Spinal cord (tissue), 10 donors: Measurements from ENCODE around the gene RHBDF2. TPM values are rescaled to one million over a fixed set of nuclear protein-coding genes. Genes with fewer than 3 reads are reported as not detected.
A peak's percentile ranks its signal among the peaks of the same experiment; 100 is the strongest.

Experiments used
- DNase-seq, 6 donors: peaks; one replicate each; pipeline versions ENCODE4 v3.0.0 to v3.0.0-alpha.2; 2013 to 2015; ENCODE audit warnings: low spot score in 6 of 6, low read depth in 4 of 6
- H3K27ac ChIP-seq: one replicate; pipeline ENCODE4 v1.5.1; 2013; ENCODE audit warnings: low read depth, low read length, control low read depth
- H3K27me3 ChIP-seq: one replicate; pipeline ENCODE4 v1.6.1; 2013; ENCODE audit warnings: low read length; ENCODE audit not compliant: control insufficient read depth, insufficient read depth
- H3K36me3 ChIP-seq: one replicate; pipeline ENCODE4 v1.6.1; 2013; ENCODE audit warnings: low read length; ENCODE audit not compliant: control insufficient read depth, insufficient read depth
- H3K4me1 ChIP-seq: one replicate; pipeline ENCODE4 v1.6.1; 2013; ENCODE audit warnings: low read length; ENCODE audit not compliant: control insufficient read depth, insufficient read depth
- H3K4me3 ChIP-seq: one replicate; pipeline ENCODE4 v1.5.1; 2013; ENCODE audit warnings: low read depth, low read length, control low read depth
- H3K9me3 ChIP-seq: one replicate; pipeline ENCODE4 v1.6.1; 2013; ENCODE audit warnings: low read length; ENCODE audit not compliant: control insufficient read depth, insufficient read depth
- WGBS: methylation state at CpG from one replicate; pipeline ENCODE4 v1.1.5; 2013; ENCODE audit warnings: missing lambda C conversion rate; ENCODE audit not compliant: insufficient coverage; 5-methylcytosine and 5-hydroxymethylcytosine counted together
- polyA plus RNA-seq, 2 donors: library from polyadenylated mRNA; unstranded; fragments of 120-200 nt; gene quantifications; one replicate each; pipeline ENCODE4 v1.2.1, GENCODE V29; 2013; ENCODE audit not compliant: insufficient read length in 2 of 2
- total RNA-seq, 2 donors: library from RNA; depleted of rRNA in 1 of 2; stranded (reverse); fragments of 120-200 nt in 1 of 2; fragments of >200 nt in 1 of 2; gene quantifications; one replicate each; pipeline versions ENCODE4 v1.2.3 to v1.2.4, GENCODE V29; 2013 to 2014
- donor health status: healthy.

Gene RHBDF2
- total and polyA plus RNA-seq, 4 donors: 6.3 to 10.9 (median 8.9) TPM

DNA sequence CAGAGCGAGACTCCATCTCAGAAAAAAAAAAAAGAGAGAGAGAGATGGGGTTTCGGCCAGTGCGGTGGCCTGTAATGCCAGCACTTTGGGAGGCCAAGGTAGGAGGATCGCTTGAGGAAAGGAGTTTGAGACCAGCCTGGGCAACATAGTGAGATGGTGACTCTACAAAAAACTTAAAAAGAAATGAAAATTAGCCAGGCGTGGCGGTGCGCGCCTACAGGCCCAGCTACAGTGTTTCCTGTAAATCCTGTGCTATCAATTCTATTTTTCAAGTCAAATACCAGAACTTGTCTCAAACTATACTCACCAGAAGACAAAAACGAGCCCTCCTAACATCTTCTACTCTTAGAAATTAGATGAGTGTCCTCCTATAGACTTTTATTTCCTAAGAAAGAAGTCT, 67.5 kb downstream of the RHBDF2 start:
- no peaks in the 10 kb centered on the region for H3K27me3 ChIP-seq

DNA sequence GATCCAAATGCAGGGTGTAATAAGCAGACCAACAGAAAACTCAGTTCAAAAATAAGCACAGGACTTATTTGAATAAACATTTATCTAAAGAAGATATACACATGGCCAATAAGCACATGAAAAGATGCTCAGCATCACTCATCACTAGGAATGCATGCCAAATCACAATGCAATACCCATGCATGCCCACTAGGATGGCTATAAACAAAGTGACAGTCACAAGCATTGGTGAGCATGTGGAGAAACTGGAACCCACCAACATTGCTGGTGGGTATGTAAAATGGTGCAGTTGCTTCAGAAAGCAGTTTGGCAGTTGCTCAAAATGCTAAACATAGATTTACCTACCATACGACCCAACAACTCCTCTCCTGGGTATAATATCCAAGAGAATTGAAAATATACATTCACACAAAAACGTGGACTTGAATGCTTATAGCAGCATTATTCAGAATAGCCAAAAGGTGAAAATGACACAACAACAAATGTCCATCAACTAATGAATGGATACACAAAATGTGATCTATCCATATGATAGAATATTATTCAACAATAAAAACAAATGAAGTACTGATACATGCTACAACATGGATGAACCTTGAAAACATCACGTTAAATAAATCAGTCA, 68.4 kb downstream of the RHBDF2 start:
- WGBS: no CpG with 5 or more reads among the region's 3 CpGs
- peaks cover 9% of the 10 kb centered on the region for H3K4me1 ChIP-seq
- H3K9me3 ChIP-seq: no peaks in the 10 kb centered on the region
- no peaks in the 10 kb centered on the region for H3K36me3 ChIP-seq
- H3K4me3 ChIP-seq: no peak overlapping the region
- peak in 1 of 6 donors; percentile 64 for DNase-seq
- no peak overlapping the region for H3K27ac ChIP-seq
- H3K27me3 ChIP-seq: no peaks in the 10 kb centered on the region

More for the DNA sequence above, 67.5 kb downstream of the RHBDF2 start:
- DNase-seq: no peak
- Histone ChIP-seq H3K4me3 (no peak overlapping the region), H3K9me3 (no peaks in the 10 kb centered on the region), H3K4me1 (peaks cover 9% of the 10 kb centered on the region), H3K36me3 (no peaks in the 10 kb centered on the region), H3K27ac (no peak overlapping the region)
- WGBS: 100% methylated on average over 8 of the region's 9 CpGs

DNA sequence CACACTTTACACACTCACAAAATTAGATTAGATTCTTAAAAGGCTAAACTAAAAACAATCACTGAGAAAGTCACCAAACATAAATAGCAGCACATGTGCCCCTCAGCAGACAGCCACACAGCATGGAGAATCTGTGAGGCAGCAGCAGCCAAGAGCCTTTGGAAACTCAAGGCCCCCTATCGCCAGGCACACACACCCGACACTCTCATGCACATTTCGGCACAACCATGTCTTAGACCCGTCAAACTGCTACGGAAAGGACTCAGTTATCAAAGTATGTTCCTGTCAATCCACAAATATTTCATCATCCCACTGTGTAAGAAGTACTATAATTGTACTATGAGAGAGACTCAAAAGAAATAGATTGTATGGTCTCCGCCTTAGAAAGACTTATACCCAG, 69.2 kb downstream of the RHBDF2 start:
- peak in 1 of 6 donors; percentile 45 for DNase-seq
- Histone ChIP-seq H3K27ac (no peak overlapping the region), H3K36me3 (no peaks in the 10 kb centered on the region), H3K4me1 (peaks cover 9% of the 10 kb centered on the region), H3K4me3 (no peak overlapping the region), H3K9me3 (no peaks in the 10 kb centered on the region), H3K27me3 (no peaks in the 10 kb centered on the region)
- no CpG with 5 or more reads among the region's 6 CpGs for WGBS

DNA sequence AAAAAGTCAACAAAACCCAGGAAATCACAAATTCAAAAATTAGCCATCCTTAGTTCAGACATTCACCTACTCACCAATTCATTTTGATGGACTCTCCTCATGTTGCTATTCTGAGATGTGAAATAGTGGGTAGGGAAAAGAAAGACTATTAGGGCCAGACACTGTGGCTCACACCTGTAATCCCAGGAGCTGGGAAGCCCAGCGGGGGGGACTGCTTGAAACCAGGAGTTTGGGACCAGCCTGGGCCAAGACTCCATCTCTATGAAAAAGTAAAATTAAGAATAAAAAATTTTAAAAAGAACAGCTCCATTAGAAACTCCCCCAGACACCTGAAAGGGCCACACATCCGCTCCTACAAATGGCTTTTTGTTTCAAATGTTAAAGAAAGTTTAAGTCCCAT, 69.7 kb downstream of the RHBDF2 start:
- no peaks in the 10 kb centered on the region for H3K36me3 ChIP-seq
- H3K4me1 ChIP-seq: peaks cover 9% of the 10 kb centered on the region
- WGBS: no CpG with 5 or more reads among the region's 2 CpGs
- no peaks in the 10 kb centered on the region for H3K27me3 ChIP-seq
- no peak overlapping the region for H3K27ac ChIP-seq
- H3K9me3 ChIP-seq: no peaks in the 10 kb centered on the region
- H3K4me3 ChIP-seq: no peak overlapping the region
- no peak for DNase-seq

DNA sequence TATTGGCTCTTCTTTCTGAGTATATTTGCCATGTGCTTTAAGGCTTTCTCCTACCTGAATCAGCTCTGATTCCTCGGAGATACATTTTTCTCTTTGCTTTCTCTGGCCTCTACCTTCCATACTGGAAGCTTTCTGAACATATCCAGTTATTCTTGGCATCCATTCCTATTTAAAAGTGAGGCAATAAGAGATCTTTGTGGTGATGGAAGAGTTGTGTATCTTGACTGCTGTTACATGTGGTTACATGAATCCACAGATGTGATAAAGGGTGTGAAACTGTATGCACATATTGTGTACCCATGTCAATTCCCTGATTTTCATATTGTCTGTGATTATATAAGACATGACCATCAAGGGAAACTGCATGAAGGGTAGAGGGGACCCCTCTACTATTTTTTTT, 72.7 kb downstream of the RHBDF2 start:
- no peak for DNase-seq
- no CpG with 5 or more reads among the region's 1 CpG for WGBS
- H3K27me3 ChIP-seq: no peaks in the 10 kb centered on the region

DNA sequence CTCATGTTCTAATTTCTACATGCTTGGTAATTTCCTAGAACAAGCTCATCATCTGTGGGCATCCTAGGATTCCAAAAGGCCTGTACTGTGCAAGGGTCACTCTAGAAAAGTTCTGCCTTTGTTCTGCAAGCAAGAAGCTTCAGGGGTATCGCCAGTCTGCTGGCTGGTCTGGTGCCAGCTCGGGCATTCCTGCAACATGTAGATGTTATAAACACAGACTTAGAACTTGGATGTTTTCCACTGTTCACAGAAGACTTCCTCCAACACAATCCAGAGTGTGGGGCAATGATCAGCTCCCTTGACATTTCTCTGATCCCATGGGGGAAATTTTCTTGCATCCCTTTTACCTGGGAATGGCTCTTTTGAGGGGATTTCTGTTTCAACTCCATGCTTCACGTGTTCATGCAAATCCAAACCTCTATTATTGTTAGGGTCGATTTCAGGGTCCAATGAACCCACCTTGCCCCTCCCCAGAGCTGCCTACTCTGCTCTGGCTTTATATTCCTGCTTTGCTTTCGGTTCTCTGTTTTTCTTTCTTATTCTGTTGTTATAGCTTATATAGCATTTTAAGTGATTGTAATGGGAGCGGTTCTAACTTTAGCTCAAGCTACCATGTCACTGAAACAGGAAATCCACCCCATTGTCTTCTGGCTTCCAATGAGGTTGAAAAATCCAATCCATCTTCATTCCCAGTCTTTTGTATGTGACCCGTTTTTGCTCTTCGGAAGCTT, 73.6 kb downstream of the RHBDF2 start:
- H3K27me3 ChIP-seq: no peaks in the 10 kb centered on the region
- H3K4me1 ChIP-seq: peaks cover 9% of the 10 kb centered on the region
- no peak overlapping the region for H3K27ac ChIP-seq
- no peak overlapping the region for H3K4me3 ChIP-seq
- peaks cover 5% of the 10 kb centered on the region for H3K36me3 ChIP-seq
- H3K9me3 ChIP-seq: no peaks in the 10 kb centered on the region
- peak in 1 of 6 donors; percentile 74 for DNase-seq
- 50% methylated on average over 2 of the region's 8 CpGs for WGBS

More for the DNA sequence above, 72.7 kb downstream of the RHBDF2 start:
- Histone ChIP-seq H3K4me3 (no peak overlapping the region), H3K36me3 (no peaks in the 10 kb centered on the region), H3K4me1 (peaks cover 9% of the 10 kb centered on the region), H3K27ac (no peak overlapping the region), H3K9me3 (no peaks in the 10 kb centered on the region)

DNA sequence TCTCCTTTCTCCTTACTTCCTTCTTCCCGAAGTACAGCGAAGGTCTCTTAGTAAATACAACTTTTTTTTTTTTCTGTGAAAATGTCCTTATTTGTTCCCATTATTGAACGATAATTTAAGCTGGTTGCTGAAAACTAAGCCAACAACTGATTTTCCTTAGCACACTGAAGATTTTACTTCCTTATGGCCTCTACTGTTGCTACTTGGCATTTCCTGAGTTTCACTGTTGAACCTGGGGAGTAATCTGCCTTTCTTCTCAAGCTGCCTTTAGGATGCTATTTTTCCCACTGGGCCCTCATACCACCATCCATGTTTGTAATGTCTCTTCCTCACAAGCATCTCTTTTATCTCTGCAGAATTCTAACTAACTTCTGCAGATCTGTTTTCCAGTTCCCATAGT, 74.4 kb downstream of the RHBDF2 start:
- 100% methylated on average over 1 of the region's 3 CpGs for WGBS
- peaks cover 9% of the 10 kb centered on the region for H3K36me3 ChIP-seq
- H3K27me3 ChIP-seq: no peaks in the 10 kb centered on the region
- peaks cover 7% of the 10 kb centered on the region for H3K4me1 ChIP-seq
- H3K27ac ChIP-seq: no peak overlapping the region
- no peak for DNase-seq
- H3K9me3 ChIP-seq: no peaks in the 10 kb centered on the region
- no peak overlapping the region for H3K4me3 ChIP-seq

DNA sequence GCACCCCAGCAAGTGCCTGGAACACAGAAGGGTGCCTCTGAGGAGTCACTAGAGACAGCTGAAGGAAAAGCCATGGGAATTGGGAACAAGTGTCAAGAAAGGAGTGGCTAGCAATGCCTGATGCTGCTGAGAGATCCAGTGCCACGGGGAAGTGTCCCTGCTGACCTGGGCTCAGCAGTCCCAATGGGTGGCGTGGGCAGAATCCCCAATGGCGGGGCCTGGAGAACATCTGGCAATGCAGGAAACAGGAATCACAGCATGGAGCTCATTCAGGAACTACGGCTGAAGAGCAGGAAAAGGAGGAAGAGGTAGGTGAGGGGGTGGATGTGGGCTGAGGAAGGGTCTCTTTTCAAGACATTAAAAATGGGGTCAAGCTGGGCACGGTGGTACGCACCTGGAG, 78.4 kb downstream of the RHBDF2 start:
- H3K4me1 ChIP-seq: peaks cover 20% of the 10 kb centered on the region
- WGBS: 93% methylated on average over 6 of the region's 6 CpGs
- H3K4me3 ChIP-seq: no peak overlapping the region
- peaks cover 9% of the 10 kb centered on the region for H3K36me3 ChIP-seq
- DNase-seq: no peak
- no peaks in the 10 kb centered on the region for H3K9me3 ChIP-seq
- H3K27ac ChIP-seq: no peak overlapping the region
- no peaks in the 10 kb centered on the region for H3K27me3 ChIP-seq

DNA sequence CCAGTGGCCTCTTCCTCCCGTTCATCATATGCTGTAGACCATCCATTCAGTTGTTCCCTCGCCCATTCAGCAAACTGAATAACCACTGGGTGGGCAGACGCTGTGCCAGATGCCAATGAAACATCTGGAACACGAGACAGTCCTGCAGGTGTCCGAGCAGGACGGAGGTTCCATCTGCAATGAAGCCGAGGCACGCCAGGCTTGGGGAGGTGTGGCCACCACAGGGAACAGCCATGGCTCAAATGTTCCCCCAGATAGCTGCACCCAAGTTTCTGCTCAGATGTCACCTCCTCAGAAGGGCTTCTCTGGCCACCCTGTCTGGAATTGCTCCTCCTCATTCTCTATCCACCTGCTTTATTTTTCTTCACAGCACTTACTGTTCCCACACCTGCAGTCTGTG, 78.8 kb downstream of the RHBDF2 start:
- whole genome bisulfite sequencing: 94% methylated on average over 8 of the region's 8 CpGs
- H3K9me3 ChIP-seq: no peaks in the 10 kb centered on the region
- H3K27me3 ChIP-seq: no peaks in the 10 kb centered on the region
- peaks cover 9% of the 10 kb centered on the region for H3K36me3 ChIP-seq
- DNase-seq: no peak
- H3K4me3 ChIP-seq: no peak overlapping the region
- H3K4me1 ChIP-seq: peaks cover 24% of the 10 kb centered on the region
- H3K27ac ChIP-seq: no peak overlapping the region

DNA sequence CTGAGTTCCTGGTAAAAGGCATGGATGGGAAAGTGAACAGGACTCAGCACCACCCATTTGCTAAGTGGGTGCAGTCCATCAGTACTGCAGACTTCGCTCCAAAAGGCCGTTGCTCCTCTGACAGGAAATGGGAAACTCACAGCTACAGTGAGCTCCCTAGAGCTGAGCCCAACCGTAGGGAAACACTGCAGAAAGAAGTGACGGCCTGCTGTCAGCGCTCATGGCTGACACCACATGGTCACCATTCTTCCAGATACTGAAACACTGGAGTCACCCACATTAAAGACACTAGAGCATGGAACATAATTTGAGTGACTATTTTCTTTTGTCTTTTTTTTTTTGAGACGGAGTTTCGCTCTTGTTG, 80.2 kb downstream of the RHBDF2 start:
- no peaks in the 10 kb centered on the region for H3K9me3 ChIP-seq
- DNase-seq: peak in 1 of 6 donors; percentile 38
- WGBS: 45% methylated on average over 5 of the region's 7 CpGs
- H3K4me3 ChIP-seq: no peak overlapping the region
- peaks cover 14% of the 10 kb centered on the region for H3K36me3 ChIP-seq
- H3K27me3 ChIP-seq: no peaks in the 10 kb centered on the region
- no peak overlapping the region for H3K27ac ChIP-seq
- H3K4me1 ChIP-seq: peaks cover 28% of the 10 kb centered on the region
